HEK293 (cell line): ENCODE measurements around the gene LASP1NB.
A peak's percentile ranks its signal among the peaks of the same experiment; 100 is the strongest.

Source experiments
- GLIS1 ChIP-seq: fragments of 450-650 bp; formaldehyde crosslinking; IDR thresholded peaks from 2 replicates; pipeline ENCODE4 v1.5.1; 2016; ENCODE audit warnings: missing biosample characterization, missing genetic modification characterization
- KLF1 ChIP-seq: fragments of 450-650 bp; formaldehyde crosslinking; IDR thresholded peaks from 2 replicates; pipeline ENCODE4 v1.5.1; 2016; ENCODE audit warnings: missing biosample characterization, missing genetic modification characterization
- KLF10 ChIP-seq: fragments of 450-650 bp; IDR thresholded peaks from 2 replicates; pipeline ENCODE4 v1.5.1; 2018; ENCODE audit warnings: missing biosample characterization, mild to moderate bottlenecking, missing genetic modification characterization
- KLF16 ChIP-seq: fragments of 450-650 bp; formaldehyde crosslinking; IDR thresholded peaks from 2 replicates; pipeline ENCODE4 v1.5.1; 2017; ENCODE audit warnings: missing biosample characterization, missing genetic modification characterization
- KLF9 ChIP-seq: fragments of 450-650 bp; formaldehyde crosslinking; IDR thresholded peaks from 2 replicates; pipeline ENCODE4 v1.5.1; 2016; ENCODE audit warnings: missing biosample characterization, missing genetic modification characterization, low read depth
- OSR2 ChIP-seq: fragments of 450-650 bp; formaldehyde crosslinking; IDR thresholded peaks from 2 replicates; pipeline ENCODE4 v1.5.1; 2016; ENCODE audit warnings: missing biosample characterization, missing genetic modification characterization
- PRDM1 ChIP-seq: fragments of 450-650 bp; formaldehyde crosslinking; IDR thresholded peaks from 2 replicates; pipeline ENCODE4; 2016; ENCODE audit warnings: missing biosample characterization, missing genetic modification characterization
- PRDM6 ChIP-seq: fragments of 450-650 bp; formaldehyde crosslinking; IDR thresholded peaks from 2 replicates; pipeline ENCODE4 v1.5.1; 2017; ENCODE audit warnings: missing biosample characterization, missing genetic modification characterization
- RBAK ChIP-seq: fragments of 450-650 bp; formaldehyde crosslinking; IDR thresholded peaks from 2 replicates; pipeline ENCODE4 v1.5.1; 2016; ENCODE audit warnings: missing biosample characterization, missing genetic modification characterization
- SCRT1 ChIP-seq: fragments of 450-650 bp; formaldehyde crosslinking; IDR thresholded peaks from 2 replicates; pipeline ENCODE4 v1.5.1; 2016; ENCODE audit warnings: missing biosample characterization, missing genetic modification characterization, borderline replicate concordance
- TRIM28 ChIP-seq: IDR thresholded peaks from 2 replicates; pipeline ENCODE4 v1.6.1; 2011; ENCODE audit warnings: low read length, control low read depth, borderline replicate concordance
- ZBTB17 ChIP-seq: fragments of 450-650 bp; formaldehyde crosslinking; IDR thresholded peaks from 2 replicates; pipeline ENCODE4 v1.5.1; 2016; ENCODE audit warnings: missing biosample characterization, missing genetic modification characterization
- ZBTB7A ChIP-seq: fragments of 450-650 bp; formaldehyde crosslinking; IDR thresholded peaks from 2 replicates; pipeline ENCODE4 v1.5.1; 2016; ENCODE audit warnings: low read depth, missing biosample characterization, missing genetic modification characterization
- ZNF121 ChIP-seq: fragments of 450-650 bp; formaldehyde crosslinking; IDR thresholded peaks from 2 replicates; pipeline ENCODE4 v1.5.1; 2016; ENCODE audit warnings: missing biosample characterization, missing genetic modification characterization
- ZNF146 ChIP-seq: fragments of 450-650 bp; formaldehyde crosslinking; IDR thresholded peaks from 2 replicates; pipeline ENCODE4 v1.5.1; 2016; ENCODE audit warnings: missing biosample characterization, missing genetic modification characterization
- ZNF155 ChIP-seq: fragments of 450-650 bp; formaldehyde crosslinking; IDR thresholded peaks from 2 replicates; pipeline ENCODE4 v1.5.1; 2016; ENCODE audit warnings: missing biosample characterization, missing genetic modification characterization
- ZNF175 ChIP-seq: fragments of 450-650 bp; formaldehyde crosslinking; IDR thresholded peaks from 2 replicates; pipeline ENCODE4 v1.5.1; 2016; ENCODE audit warnings: missing biosample characterization, missing genetic modification characterization
- ZNF184 ChIP-seq: fragments of 450-650 bp; IDR thresholded peaks from 2 replicates; pipeline ENCODE4 v1.5.1; 2018; ENCODE audit warnings: missing biosample characterization, mild to moderate bottlenecking, missing genetic modification characterization
- ZNF274 ChIP-seq, 2 experiments: fragments of 200-500 bp in 1 of 2; fragments of 450-650 bp in 1 of 2; sonication (Bioruptor generic) in 1 of 2; formaldehyde crosslinking in 1 of 2; IDR thresholded peaks; 2 replicates each; pipeline versions ENCODE4 v1.5.1 to v1.6.1; 2014 to 2016; ENCODE audit warnings: borderline replicate concordance in 1 of 2, inconsistent platforms in 1 of 2, low read length in 1 of 2, missing biosample characterization in 1 of 2, missing genetic modification characterization in 1 of 2
- ZNF292 ChIP-seq: fragments of 450-650 bp; formaldehyde crosslinking; IDR thresholded peaks from 2 replicates; pipeline ENCODE4 v1.5.1; 2016; ENCODE audit warnings: low read depth, missing biosample characterization, missing genetic modification characterization, borderline replicate concordance
- ZNF391 ChIP-seq: fragments of 450-650 bp; formaldehyde crosslinking; IDR thresholded peaks from 2 replicates; pipeline ENCODE4 v1.5.1; 2016; ENCODE audit warnings: low read depth, missing biosample characterization, missing genetic modification characterization, borderline replicate concordance
- ZNF423 ChIP-seq: fragments of 450-650 bp; formaldehyde crosslinking; IDR thresholded peaks from 2 replicates; pipeline ENCODE4 v1.5.1; 2016; ENCODE audit warnings: missing biosample characterization, missing genetic modification characterization
- ZNF426 ChIP-seq: fragments of 450-650 bp; formaldehyde crosslinking; IDR thresholded peaks from 2 replicates; pipeline ENCODE4 v1.5.1; 2017; ENCODE audit warnings: missing biosample characterization, missing genetic modification characterization, mild to moderate bottlenecking, inconsistent platforms, moderate library complexity
- ZNF473 ChIP-seq: fragments of 450-650 bp; formaldehyde crosslinking; IDR thresholded peaks from 2 replicates; pipeline ENCODE4 v1.5.1; 2017; ENCODE audit warnings: missing biosample characterization, missing genetic modification characterization
- ZNF585B ChIP-seq: fragments of 450-650 bp; formaldehyde crosslinking; IDR thresholded peaks from 2 replicates; pipeline ENCODE4 v1.5.1; 2016; ENCODE audit warnings: missing biosample characterization, missing genetic modification characterization
- ZNF621 ChIP-seq: fragments of 450-650 bp; formaldehyde crosslinking; IDR thresholded peaks from 2 replicates; pipeline ENCODE4 v1.5.1; 2017; ENCODE audit warnings: missing biosample characterization, missing genetic modification characterization
- ZNF623 ChIP-seq: fragments of 450-650 bp; formaldehyde crosslinking; IDR thresholded peaks from 2 replicates; pipeline ENCODE4 v1.5.1; 2016; ENCODE audit warnings: missing biosample characterization, missing genetic modification characterization
- ZNF629 ChIP-seq: fragments of 450-650 bp; formaldehyde crosslinking; IDR thresholded peaks from 2 replicates; pipeline ENCODE4 v1.5.1; 2017; ENCODE audit warnings: missing biosample characterization, missing genetic modification characterization
- ZNF670 ChIP-seq: fragments of 450-650 bp; formaldehyde crosslinking; IDR thresholded peaks from 2 replicates; pipeline ENCODE4 v1.5.1; 2016; ENCODE audit warnings: missing biosample characterization, missing genetic modification characterization, low read depth
- ZNF677 ChIP-seq: fragments of 450-650 bp; IDR thresholded peaks from 2 replicates; pipeline ENCODE4 v1.5.0; 2018; ENCODE audit warnings: missing biosample characterization, mild to moderate bottlenecking, missing genetic modification characterization, moderate library complexity
- ZNF830 ChIP-seq: fragments of 450-650 bp; IDR thresholded peaks from 2 replicates; pipeline ENCODE4 v1.5.0; 2018; ENCODE audit warnings: missing biosample characterization, missing genetic modification characterization, low read depth, mild to moderate bottlenecking, moderate library complexity
- ZNF837 ChIP-seq: fragments of 450-650 bp; formaldehyde crosslinking; IDR thresholded peaks from 2 replicates; pipeline ENCODE4 v1.5.1; 2016; ENCODE audit warnings: missing biosample characterization, missing genetic modification characterization
- ZSCAN18 ChIP-seq: fragments of 450-650 bp; formaldehyde crosslinking; IDR thresholded peaks from 2 replicates; pipeline ENCODE4 v1.5.1; 2016; ENCODE audit warnings: missing biosample characterization, missing genetic modification characterization
- TF ChIP-seq, protein P1 (sequence below): fragments of 450-650 bp; formaldehyde crosslinking; IDR thresholded peaks from 2 replicates; pipeline ENCODE4 v1.5.1; 2017; ENCODE audit warnings: missing biosample characterization, missing genetic modification characterization
- TF ChIP-seq, protein P2 (sequence below): fragments of 450-650 bp; formaldehyde crosslinking; IDR thresholded peaks from 2 replicates; pipeline ENCODE4 v1.5.1; 2016; ENCODE audit warnings: missing biosample characterization, missing genetic modification characterization

Gene LASP1NB

DNA sequence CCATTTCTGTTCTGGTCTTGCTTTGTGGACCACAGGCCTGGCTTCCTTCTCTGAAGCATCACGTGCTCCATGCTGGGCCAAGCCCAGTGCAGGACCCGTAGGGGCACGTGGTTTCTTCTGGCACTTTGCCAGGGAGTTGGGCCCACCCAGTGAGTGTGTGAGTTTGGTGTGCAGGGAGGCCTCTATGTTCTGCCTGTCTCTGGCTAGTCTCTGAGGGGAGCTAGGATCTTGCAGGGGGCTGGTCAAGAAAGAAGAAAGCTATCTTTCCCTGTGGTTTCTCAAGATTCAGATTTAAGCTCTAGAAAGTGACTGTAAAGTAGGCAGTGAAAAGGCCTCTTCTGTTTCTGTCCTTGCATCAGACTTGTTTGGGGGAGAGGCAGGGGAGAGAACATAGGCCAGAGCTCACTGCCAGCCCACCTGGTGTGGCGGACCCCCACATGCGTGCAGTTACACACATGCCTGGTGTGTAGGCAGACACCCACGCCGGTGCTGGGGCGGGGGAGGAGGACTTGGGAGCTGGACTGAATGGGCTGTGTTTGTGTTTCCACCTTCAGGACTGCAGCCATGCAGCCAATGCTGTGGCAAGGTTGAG lies 43.7 kb upstream of the LASP1NB start (continued):
- no peak for TF ChIP-seq RBAK
- TF ChIP-seq ZNF292 (tag by site-specific recombination), result no peak
- TF ChIP-seq ZNF670 (tag by site-specific recombination), result no peak
- peak; percentile 71 for TF ChIP-seq GLIS1 (tag by site-specific recombination)
- peak; percentile 61; the same call in 1 of the 2 replicates for TF ChIP-seq ZBTB17
- no peak for TF ChIP-seq KLF16 (tag by site-specific recombination)
- 0 out of 2 replicates have a peak, but pooled peaks have one; percentile 12 for TF ChIP-seq OSR2 (tag by site-specific recombination)
- no peak for TF ChIP-seq ZNF623
- no peak for TF ChIP-seq ZNF837 (tag by site-specific recombination)
- no peak for TF ChIP-seq ZNF423
- TF ChIP-seq KLF10 (tag by site-specific recombination), result peak; percentile 52; the same call in 1 of the 2 replicates
- TF ChIP-seq ZNF473 (tag by site-specific recombination), result no peak
- peak; percentile 31; the same call in 1 of the 2 replicates for TF ChIP-seq KLF1 (tag by site-specific recombination)
- no peak for TF ChIP-seq PRDM6
- TF ChIP-seq TRIM28, result no peak
- peak; percentile 94; the same call in 1 of the 2 replicates for TF ChIP-seq ZNF184 (tag by site-specific recombination)
- TF ChIP-seq SCRT1 (tag by site-specific recombination), result no peak
- TF ChIP-seq ZNF155 (tag by site-specific recombination), result no peak
- no peak for TF ChIP-seq ZNF585B
- peak; percentile 89 for TF ChIP-seq PRDM1 (tag by site-specific recombination)
- TF ChIP-seq ZNF146 (tag by site-specific recombination), result no peak
- TF ChIP-seq ZBTB7A (tag by site-specific recombination), result no peak
- TF ChIP-seq, protein P1, sequence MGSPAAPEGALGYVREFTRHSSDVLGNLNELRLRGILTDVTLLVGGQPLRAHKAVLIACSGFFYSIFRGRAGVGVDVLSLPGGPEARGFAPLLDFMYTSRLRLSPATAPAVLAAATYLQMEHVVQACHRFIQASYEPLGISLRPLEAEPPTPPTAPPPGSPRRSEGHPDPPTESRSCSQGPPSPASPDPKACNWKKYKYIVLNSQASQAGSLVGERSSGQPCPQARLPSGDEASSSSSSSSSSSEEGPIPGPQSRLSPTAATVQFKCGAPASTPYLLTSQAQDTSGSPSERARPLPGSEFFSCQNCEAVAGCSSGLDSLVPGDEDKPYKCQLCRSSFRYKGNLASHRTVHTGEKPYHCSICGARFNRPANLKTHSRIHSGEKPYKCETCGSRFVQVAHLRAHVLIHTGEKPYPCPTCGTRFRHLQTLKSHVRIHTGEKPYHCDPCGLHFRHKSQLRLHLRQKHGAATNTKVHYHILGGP (tag by site-specific recombination), result peak; percentile 57; the same call in 1 of the 2 replicates
- no peak for TF ChIP-seq ZNF274 (IDR thresholded peaks at IDR 0.05; ENCODE audit: low read length)
- TF ChIP-seq ZNF274 (tag by site-specific recombination; IDR thresholded peaks at IDR 0.05; ENCODE audit: borderline replicate concordance), result no peak
- TF ChIP-seq ZNF830 (tag by site-specific recombination), result no peak
- TF ChIP-seq ZNF391 (tag by site-specific recombination), result no peak
- TF ChIP-seq ZNF175 (tag by site-specific recombination), result no peak
- TF ChIP-seq, protein P2, sequence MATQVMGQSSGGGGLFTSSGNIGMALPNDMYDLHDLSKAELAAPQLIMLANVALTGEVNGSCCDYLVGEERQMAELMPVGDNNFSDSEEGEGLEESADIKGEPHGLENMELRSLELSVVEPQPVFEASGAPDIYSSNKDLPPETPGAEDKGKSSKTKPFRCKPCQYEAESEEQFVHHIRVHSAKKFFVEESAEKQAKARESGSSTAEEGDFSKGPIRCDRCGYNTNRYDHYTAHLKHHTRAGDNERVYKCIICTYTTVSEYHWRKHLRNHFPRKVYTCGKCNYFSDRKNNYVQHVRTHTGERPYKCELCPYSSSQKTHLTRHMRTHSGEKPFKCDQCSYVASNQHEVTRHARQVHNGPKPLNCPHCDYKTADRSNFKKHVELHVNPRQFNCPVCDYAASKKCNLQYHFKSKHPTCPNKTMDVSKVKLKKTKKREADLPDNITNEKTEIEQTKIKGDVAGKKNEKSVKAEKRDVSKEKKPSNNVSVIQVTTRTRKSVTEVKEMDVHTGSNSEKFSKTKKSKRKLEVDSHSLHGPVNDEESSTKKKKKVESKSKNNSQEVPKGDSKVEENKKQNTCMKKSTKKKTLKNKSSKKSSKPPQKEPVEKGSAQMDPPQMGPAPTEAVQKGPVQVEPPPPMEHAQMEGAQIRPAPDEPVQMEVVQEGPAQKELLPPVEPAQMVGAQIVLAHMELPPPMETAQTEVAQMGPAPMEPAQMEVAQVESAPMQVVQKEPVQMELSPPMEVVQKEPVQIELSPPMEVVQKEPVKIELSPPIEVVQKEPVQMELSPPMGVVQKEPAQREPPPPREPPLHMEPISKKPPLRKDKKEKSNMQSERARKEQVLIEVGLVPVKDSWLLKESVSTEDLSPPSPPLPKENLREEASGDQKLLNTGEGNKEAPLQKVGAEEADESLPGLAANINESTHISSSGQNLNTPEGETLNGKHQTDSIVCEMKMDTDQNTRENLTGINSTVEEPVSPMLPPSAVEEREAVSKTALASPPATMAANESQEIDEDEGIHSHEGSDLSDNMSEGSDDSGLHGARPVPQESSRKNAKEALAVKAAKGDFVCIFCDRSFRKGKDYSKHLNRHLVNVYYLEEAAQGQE (tag by site-specific recombination), result no peak
- TF ChIP-seq ZNF677 (tag by site-specific recombination), result peak; percentile 70
- TF ChIP-seq ZSCAN18 (tag by site-specific recombination), result no peak
- TF ChIP-seq ZNF621, result no peak
- no peak for TF ChIP-seq ZNF629 (tag by site-specific recombination)
- no peak for TF ChIP-seq KLF9 (tag by site-specific recombination)
- TF ChIP-seq ZNF426 (tag by site-specific recombination), result no peak
- no peak for TF ChIP-seq ZNF121 (tag by site-specific recombination)
